ENCODE results near the gene ABCC4. TPM values are rescaled to one million over a fixed set of nuclear protein-coding genes. Genes with fewer than 3 reads are reported as not detected.

Gene ABCC4
- total and polyA plus RNA-seq, 4 donors: 0.74 to 22.5 (median 2.0) TPM

DNA sequence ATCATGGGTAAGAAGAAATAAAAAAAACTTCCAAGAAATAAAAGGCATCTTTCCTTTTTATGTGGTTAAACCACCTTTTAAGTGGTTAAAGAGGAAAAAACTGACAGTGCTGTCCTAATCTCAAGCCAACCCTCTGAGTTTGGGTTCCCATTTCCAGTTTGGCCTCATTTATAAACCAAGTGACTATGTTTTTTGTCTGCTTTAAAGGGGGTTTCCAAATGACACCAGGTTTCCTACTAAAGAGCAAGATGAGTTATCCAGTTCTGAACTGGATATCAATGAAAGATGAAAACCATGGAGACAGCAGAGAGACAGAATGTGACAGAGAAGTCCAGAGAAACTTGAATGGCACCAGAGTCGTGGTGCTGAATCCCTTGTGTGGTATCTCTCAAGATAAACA, 251.5 kb downstream of the ABCC4 start:
- no peaks in the 10 kb centered on the region for H3K9me3 ChIP-seq (ENCODE audit: control insufficient read depth in 4 of 4, low read length in 3 of 4)
- WGBS: 50% methylated on average over 1 of the region's 1 CpG
- no peak overlapping the region for H3K4me3 ChIP-seq (ENCODE audit: low read depth in 1 of 3, low read length in 3 of 3)
- DNase-seq (ENCODE audit: low spot score): no peak
- H3K27me3 ChIP-seq (ENCODE audit: control insufficient read depth in 4 of 4, insufficient read depth in 4 of 4, low read length in 3 of 4): no peaks in the 10 kb centered on the region
- H3K27ac ChIP-seq (ENCODE audit: low read depth in 1 of 2, low read length in 2 of 2): no peak overlapping the region
- H3K4me1 ChIP-seq (ENCODE audit: control insufficient read depth in 4 of 4, insufficient read depth in 4 of 4, low read length in 3 of 4): no peaks in the 10 kb centered on the region
- no peak overlapping the region for H3K9ac ChIP-seq (ENCODE audit: low read depth in 1 of 2, low read length in 2 of 2)
- H3K36me3 ChIP-seq (ENCODE audit: control insufficient read depth in 4 of 4, insufficient read depth in 3 of 4, low read depth in 1 of 4, low read length in 3 of 4): no peaks in the 10 kb centered on the region
- TF ChIP-seq, protein P1, sequence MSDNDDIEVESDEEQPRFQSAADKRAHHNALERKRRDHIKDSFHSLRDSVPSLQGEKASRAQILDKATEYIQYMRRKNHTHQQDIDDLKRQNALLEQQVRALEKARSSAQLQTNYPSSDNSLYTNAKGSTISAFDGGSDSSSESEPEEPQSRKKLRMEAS (IDR thresholded peaks at IDR 0.05): no peak
- TF ChIP-seq GABPA (IDR thresholded peaks at IDR 0.05 in 1 of 2, conservative IDR thresholded peaks at IDR 0.05 in 1 of 2) (no peak), JUND (IDR thresholded peaks at IDR 0.05) (no peak), HNF4G (IDR thresholded peaks at IDR 0.05) (no peak), YY1 (IDR thresholded peaks at IDR 0.05) (no peak), RXRA (IDR thresholded peaks at IDR 0.05) (no peak), SP1 (IDR thresholded peaks at IDR 0.05) (no peak), NR2F2 (IDR thresholded peaks at IDR 0.05) (no peak), FOXA1 (IDR thresholded peaks at IDR 0.05) (no peak), EGR1 (IDR thresholded peaks at IDR 0.05; ENCODE audit: low read depth in 2 of 2) (no peak), FOXA2 (IDR thresholded peaks at IDR 0.05) (no peak), RAD21 (IDR thresholded peaks at IDR 0.05) (no peak)
- TF ChIP-seq, protein P2, sequence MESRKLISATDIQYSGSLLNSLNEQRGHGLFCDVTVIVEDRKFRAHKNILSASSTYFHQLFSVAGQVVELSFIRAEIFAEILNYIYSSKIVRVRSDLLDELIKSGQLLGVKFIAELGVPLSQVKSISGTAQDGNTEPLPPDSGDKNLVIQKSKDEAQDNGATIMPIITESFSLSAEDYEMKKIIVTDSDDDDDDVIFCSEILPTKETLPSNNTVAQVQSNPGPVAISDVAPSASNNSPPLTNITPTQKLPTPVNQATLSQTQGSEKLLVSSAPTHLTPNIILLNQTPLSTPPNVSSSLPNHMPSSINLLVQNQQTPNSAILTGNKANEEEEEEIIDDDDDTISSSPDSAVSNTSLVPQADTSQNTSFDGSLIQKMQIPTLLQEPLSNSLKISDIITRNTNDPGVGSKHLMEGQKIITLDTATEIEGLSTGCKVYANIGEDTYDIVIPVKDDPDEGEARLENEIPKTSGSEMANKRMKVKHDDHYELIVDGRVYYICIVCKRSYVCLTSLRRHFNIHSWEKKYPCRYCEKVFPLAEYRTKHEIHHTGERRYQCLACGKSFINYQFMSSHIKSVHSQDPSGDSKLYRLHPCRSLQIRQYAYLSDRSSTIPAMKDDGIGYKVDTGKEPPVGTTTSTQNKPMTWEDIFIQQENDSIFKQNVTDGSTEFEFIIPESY (IDR thresholded peaks at IDR 0.05): no peak
- TF ChIP-seq, protein P3, sequence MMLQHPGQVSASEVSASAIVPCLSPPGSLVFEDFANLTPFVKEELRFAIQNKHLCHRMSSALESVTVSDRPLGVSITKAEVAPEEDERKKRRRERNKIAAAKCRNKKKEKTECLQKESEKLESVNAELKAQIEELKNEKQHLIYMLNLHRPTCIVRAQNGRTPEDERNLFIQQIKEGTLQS (IDR thresholded peaks at IDR 0.05): no peak
- TF ChIP-seq, protein P4, sequence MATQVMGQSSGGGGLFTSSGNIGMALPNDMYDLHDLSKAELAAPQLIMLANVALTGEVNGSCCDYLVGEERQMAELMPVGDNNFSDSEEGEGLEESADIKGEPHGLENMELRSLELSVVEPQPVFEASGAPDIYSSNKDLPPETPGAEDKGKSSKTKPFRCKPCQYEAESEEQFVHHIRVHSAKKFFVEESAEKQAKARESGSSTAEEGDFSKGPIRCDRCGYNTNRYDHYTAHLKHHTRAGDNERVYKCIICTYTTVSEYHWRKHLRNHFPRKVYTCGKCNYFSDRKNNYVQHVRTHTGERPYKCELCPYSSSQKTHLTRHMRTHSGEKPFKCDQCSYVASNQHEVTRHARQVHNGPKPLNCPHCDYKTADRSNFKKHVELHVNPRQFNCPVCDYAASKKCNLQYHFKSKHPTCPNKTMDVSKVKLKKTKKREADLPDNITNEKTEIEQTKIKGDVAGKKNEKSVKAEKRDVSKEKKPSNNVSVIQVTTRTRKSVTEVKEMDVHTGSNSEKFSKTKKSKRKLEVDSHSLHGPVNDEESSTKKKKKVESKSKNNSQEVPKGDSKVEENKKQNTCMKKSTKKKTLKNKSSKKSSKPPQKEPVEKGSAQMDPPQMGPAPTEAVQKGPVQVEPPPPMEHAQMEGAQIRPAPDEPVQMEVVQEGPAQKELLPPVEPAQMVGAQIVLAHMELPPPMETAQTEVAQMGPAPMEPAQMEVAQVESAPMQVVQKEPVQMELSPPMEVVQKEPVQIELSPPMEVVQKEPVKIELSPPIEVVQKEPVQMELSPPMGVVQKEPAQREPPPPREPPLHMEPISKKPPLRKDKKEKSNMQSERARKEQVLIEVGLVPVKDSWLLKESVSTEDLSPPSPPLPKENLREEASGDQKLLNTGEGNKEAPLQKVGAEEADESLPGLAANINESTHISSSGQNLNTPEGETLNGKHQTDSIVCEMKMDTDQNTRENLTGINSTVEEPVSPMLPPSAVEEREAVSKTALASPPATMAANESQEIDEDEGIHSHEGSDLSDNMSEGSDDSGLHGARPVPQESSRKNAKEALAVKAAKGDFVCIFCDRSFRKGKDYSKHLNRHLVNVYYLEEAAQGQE (IDR thresholded peaks at IDR 0.05): no peak

DNA sequence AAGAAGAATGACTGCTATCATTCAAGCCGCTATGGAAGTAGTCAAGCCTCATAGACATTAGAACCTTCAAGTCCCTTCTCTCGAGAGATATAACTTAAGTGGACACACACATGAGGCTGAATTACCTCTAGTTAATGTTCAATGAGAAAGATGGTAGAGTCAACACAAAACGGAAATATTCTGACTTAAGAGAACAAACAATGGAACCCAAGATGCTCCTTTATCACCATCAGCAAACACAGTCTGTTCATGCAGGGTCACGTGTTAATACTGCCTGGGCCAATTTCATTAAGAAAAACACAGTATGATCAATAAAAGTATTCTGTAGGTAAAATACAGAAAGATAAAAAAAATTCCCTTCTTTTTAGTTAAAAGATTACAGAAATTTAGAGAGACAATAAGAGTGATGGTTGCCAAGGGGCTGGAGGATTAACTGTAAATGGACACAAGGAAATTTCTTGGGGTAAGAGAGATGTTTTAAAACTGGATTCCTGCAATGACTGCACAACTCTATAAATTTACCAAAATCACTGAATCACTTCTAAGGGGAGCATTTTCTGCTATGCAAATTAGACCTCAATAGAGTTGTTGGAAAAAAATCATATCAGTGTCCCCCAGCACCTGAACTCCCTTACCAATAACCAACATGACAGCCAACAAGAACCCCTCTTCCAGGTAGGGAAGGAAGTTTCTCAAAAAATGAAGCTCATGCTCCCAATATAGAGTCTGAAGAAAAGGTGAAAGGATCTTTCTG, 256.6 kb downstream of the ABCC4 start:
- Histone ChIP-seq H3K36me3 (ENCODE audit: control insufficient read depth in 4 of 4, insufficient read depth in 3 of 4, low read depth in 1 of 4, low read length in 3 of 4) (peaks cover 0 to 2% (median under 1%) of the 10 kb centered on the region in 4 donors), H3K27me3 (ENCODE audit: control insufficient read depth in 4 of 4, insufficient read depth in 4 of 4, low read length in 3 of 4) (no peaks in the 10 kb centered on the region), H3K27ac (ENCODE audit: low read depth in 1 of 2, low read length in 2 of 2) (no peak overlapping the region), H3K4me1 (ENCODE audit: control insufficient read depth in 4 of 4, insufficient read depth in 4 of 4, low read length in 3 of 4) (no peaks in the 10 kb centered on the region), H3K9ac (ENCODE audit: low read depth in 1 of 2, low read length in 2 of 2) (no peak overlapping the region), H3K9me3 (ENCODE audit: control insufficient read depth in 4 of 4, low read length in 3 of 4) (no peaks in the 10 kb centered on the region), H3K4me3 (ENCODE audit: low read depth in 1 of 3, low read length in 3 of 3) (no peak overlapping the region)
- DNase-seq (ENCODE audit: low spot score): no peak
- TF ChIP-seq RXRA (IDR thresholded peaks at IDR 0.05) (no peak), GABPA (IDR thresholded peaks at IDR 0.05 in 1 of 2, conservative IDR thresholded peaks at IDR 0.05 in 1 of 2) (no peak), FOXA2 (IDR thresholded peaks at IDR 0.05) (no peak), HNF4A (conservative IDR thresholded peaks at IDR 0.05) (no peak)
- 62% methylated on average over 4 of the region's 4 CpGs for WGBS
